Caco-2 (cell line): Measurements from ENCODE around the gene FRMD3. TPM values are rescaled to one million over a fixed set of nuclear protein-coding genes. Genes with fewer than 3 reads are reported as not detected.

Experiments used
- BruUV-seq: library from RNA; stranded (reverse); fragments of 400-500 nt; replicated peaks from 2 replicates; lab custom pipeline; 2021; lab: Mats Ljungman, UMichigan
- CTCF ChIA-PET: fragments of 300-600 bp; sonication (Branson Sonifier 250); formaldehyde crosslinking; loops from one replicate; lab custom pipeline; 2022; ENCODE audit warnings: antibody characterized with exemption; lab: Charles Lee
- POLR2A ChIA-PET: fragments of 300-600 bp; sonication (Branson Sonifier 250); formaldehyde crosslinking; loops from one replicate; lab custom pipeline; 2022; ENCODE audit warnings: antibody characterized with exemption; lab: Charles Lee
- DNase-seq, 2 experiments: peaks; one replicate each; pipeline versions ENCODE4 v3.0.0 to v3.0.0-alpha.2; 2020 to 2022
- H3K27me3 ChIP-seq: replicated peaks from 2 replicates; pipeline ENCODE4 v1.6.0; 2011; ENCODE audit warnings: low read length; ENCODE audit not compliant: control insufficient read depth, insufficient read depth
- H3K36me3 ChIP-seq: 2 replicates; pipeline ENCODE4 v1.5.1; 2011; ENCODE audit warnings: low read length; ENCODE audit not compliant: control insufficient read depth, insufficient read depth
- H3K4me1 ChIP-seq: fragments of 250-450 bp; sonication (Bioruptor Pico); 2 replicates; pipeline ENCODE4 v1.5.1; 2020; ENCODE audit warnings: mild to moderate bottlenecking
- H3K4me3 ChIP-seq: 2 replicates; pipeline ENCODE4 v1.5.1; 2011; ENCODE audit warnings: low read depth, mild to moderate bottlenecking, control low read depth, low read length
- H3K9me3 ChIP-seq: fragments of 250-450 bp; sonication (Bioruptor Pico); 2 replicates; pipeline ENCODE4 v1.5.1; 2020; ENCODE audit warnings: mild to moderate bottlenecking, moderate library complexity
- H3K27ac Mint-ChIP-seq: one replicate; pipeline ENCODE4 v1.8.0; 2022; ENCODE audit warnings: mixed read lengths; ENCODE audit not compliant: unreplicated experiment
- H3K27me3 Mint-ChIP-seq: one replicate; pipeline ENCODE4 v1.8.0; 2022; ENCODE audit warnings: mixed read lengths; ENCODE audit not compliant: insufficient read depth, unreplicated experiment
- H3K36me3 Mint-ChIP-seq: one replicate; pipeline ENCODE4 v1.8.0; 2022; ENCODE audit warnings: mild to moderate bottlenecking, mixed read lengths; ENCODE audit not compliant: insufficient read depth, unreplicated experiment
- H3K4me1 Mint-ChIP-seq: one replicate; pipeline ENCODE4 v1.8.0; 2022; ENCODE audit warnings: low read depth, mixed read lengths; ENCODE audit not compliant: unreplicated experiment
- H3K4me3 Mint-ChIP-seq: one replicate; pipeline ENCODE4 v1.8.0; 2022; ENCODE audit warnings: mild to moderate bottlenecking, moderate library complexity, mixed read lengths; ENCODE audit not compliant: unreplicated experiment
- H3K9me3 Mint-ChIP-seq: one replicate; pipeline ENCODE4 v1.8.0; 2022; ENCODE audit warnings: mixed read lengths; ENCODE audit not compliant: unreplicated experiment
- intact Hi-C: fragments of 100-400 bp; cut with micrococcal nuclease; formaldehyde crosslinking; loops from one replicate; pipeline ENCODE4 v1.10.0; 2022; ENCODE audit not compliant: unreplicated experiment
- total RNA-seq: library from RNA; stranded (reverse); gene quantifications from 2 replicates; pipeline ENCODE4 v1.2.3, GENCODE V29; 2022
- TF ChIP-seq, protein P1 (sequence below), 2 experiments: fragments of 200-600 bp in 1 of 2; IDR thresholded peaks; 1 replicate in 1 of 2; 2 replicates in 1 of 2; pipeline versions ENCODE4 v1.5.1 to v1.8.0; 2011 to 2022; ENCODE audit warnings: antibody characterized with exemption in 1 of 2, control low read depth in 1 of 2, inconsistent platforms in 1 of 2, low read depth in 1 of 2, low read length in 1 of 2, mild to moderate bottlenecking in 1 of 2, moderate library complexity in 1 of 2; ENCODE audit not compliant: insufficient read depth in 1 of 2, severe bottlenecking in 1 of 2, unreplicated experiment in 1 of 2

Gene FRMD3
- total RNA-seq, 1 experiment from 2014 or later = not detected

DNA sequence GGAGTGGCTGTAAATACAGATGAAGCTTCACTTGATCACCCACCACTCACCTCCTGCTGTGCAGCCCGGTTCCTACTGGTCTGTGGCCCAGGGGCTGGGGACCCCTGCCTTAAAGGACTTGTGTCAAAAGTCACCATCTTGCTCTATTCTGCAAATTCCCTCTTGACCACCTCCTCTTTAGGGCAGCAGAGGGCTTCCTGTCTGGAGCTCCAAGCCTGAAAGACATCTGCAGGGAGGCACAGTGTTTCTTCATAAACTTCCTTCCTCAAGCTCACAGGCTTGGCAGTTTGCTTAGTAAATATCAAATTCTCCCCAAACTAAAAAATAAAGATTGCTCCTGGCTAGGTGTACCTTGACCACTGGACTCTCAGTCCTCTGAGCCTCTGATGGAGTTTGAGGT, 104.4 kb downstream of the FRMD3 start:
- no peaks in the 10 kb centered on the region for H3K4me1 Mint-ChIP-seq
- Histone ChIP-seq H3K36me3 (no peaks in the 10 kb centered on the region), H3K4me1 (no peaks in the 10 kb centered on the region), H3K9me3 (no peaks in the 10 kb centered on the region), H3K27me3 (no peaks in the 10 kb centered on the region), H3K4me3 (no peak overlapping the region)
- peaks cover 2% of the 10 kb centered on the region for H3K27me3 Mint-ChIP-seq
- POLR2A ChIA-PET = no interaction called here
- H3K9me3 Mint-ChIP-seq = no peaks in the 10 kb centered on the region
- H3K36me3 Mint-ChIP-seq = no peaks in the 10 kb centered on the region
- no TSS peak for BruUV-seq
- H3K27ac Mint-ChIP-seq = no peak overlapping the region
- DNase-seq = no peak
- intact Hi-C loops = no loop called here
- H3K4me3 Mint-ChIP-seq = no peak overlapping the region
- CTCF ChIA-PET = no interaction called here
- TF ChIP-seq, protein P1, sequence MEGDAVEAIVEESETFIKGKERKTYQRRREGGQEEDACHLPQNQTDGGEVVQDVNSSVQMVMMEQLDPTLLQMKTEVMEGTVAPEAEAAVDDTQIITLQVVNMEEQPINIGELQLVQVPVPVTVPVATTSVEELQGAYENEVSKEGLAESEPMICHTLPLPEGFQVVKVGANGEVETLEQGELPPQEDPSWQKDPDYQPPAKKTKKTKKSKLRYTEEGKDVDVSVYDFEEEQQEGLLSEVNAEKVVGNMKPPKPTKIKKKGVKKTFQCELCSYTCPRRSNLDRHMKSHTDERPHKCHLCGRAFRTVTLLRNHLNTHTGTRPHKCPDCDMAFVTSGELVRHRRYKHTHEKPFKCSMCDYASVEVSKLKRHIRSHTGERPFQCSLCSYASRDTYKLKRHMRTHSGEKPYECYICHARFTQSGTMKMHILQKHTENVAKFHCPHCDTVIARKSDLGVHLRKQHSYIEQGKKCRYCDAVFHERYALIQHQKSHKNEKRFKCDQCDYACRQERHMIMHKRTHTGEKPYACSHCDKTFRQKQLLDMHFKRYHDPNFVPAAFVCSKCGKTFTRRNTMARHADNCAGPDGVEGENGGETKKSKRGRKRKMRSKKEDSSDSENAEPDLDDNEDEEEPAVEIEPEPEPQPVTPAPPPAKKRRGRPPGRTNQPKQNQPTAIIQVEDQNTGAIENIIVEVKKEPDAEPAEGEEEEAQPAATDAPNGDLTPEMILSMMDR (IDR thresholded peaks at IDR 0.05; ENCODE audit: insufficient read depth in 1 of 2, low read depth in 1 of 2, low read length in 1 of 2, severe bottlenecking in 1 of 2, unreplicated experiment in 1 of 2) = no peak

GRCh38 chr9:83432877-83433550, 105.2 kb downstream of the FRMD3 start:
- no peaks in the 10 kb centered on the region for H3K9me3 Mint-ChIP-seq
- no peaks in the 10 kb centered on the region for H3K36me3 Mint-ChIP-seq
- ChIA-PET CTCF (no interaction called here), POLR2A (no interaction called here)
- TF ChIP-seq, protein P1 (IDR thresholded peaks at IDR 0.05; ENCODE audit: insufficient read depth in 1 of 2, low read depth in 1 of 2, low read length in 1 of 2, severe bottlenecking in 1 of 2, unreplicated experiment in 1 of 2) = no peak
- no peak overlapping the region for H3K27ac Mint-ChIP-seq
- no peaks in the 10 kb centered on the region for H3K4me1 Mint-ChIP-seq
- no peak for DNase-seq
- Histone ChIP-seq H3K27me3 (no peaks in the 10 kb centered on the region), H3K9me3 (no peaks in the 10 kb centered on the region), H3K4me1 (no peaks in the 10 kb centered on the region), H3K4me3 (no peak overlapping the region), H3K36me3 (no peaks in the 10 kb centered on the region)
- peaks cover 2% of the 10 kb centered on the region for H3K27me3 Mint-ChIP-seq
- BruUV-seq = no TSS peak
- H3K4me3 Mint-ChIP-seq = no peak overlapping the region
- intact Hi-C loops = no loop called here

DNA sequence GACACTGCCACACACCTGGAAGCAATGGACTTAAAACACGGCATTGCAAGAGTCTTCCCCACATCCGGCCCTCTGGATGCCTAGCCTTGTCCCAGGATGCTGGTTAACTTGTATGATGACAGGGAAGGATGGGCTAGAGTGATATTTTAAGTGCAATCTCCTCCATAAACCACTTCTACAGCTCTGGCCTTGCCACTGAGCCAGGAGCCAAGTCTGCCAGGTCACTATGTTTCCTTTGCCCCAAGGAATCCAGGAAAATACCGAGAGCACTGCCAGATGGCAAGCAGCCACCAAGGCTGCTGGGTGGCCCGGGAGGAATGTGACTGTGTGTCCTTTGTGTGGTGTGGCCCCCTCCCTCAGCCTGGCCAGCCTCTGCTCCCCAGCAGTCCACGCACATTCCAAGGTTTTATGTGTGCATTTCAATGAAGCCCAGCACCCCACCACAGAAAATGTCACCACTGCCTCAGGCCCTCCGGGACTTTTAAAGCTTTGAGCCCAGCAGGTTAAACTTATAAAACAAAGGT, 106.0 kb downstream of the FRMD3 start:
- H3K4me3 Mint-ChIP-seq = no peak overlapping the region
- no peaks in the 10 kb centered on the region for H3K4me1 ChIP-seq
- no peak for DNase-seq
- no peak overlapping the region for H3K27ac Mint-ChIP-seq
- H3K9me3 Mint-ChIP-seq = no peaks in the 10 kb centered on the region
- H3K36me3 Mint-ChIP-seq = no peaks in the 10 kb centered on the region
- no peaks in the 10 kb centered on the region for H3K4me1 Mint-ChIP-seq
- ChIA-PET CTCF (interaction anchor here (0.6 kb wide), 1 partner anchor 112 kb away, joined by 3 read pairs; no protein-coding TSS in a partner anchor), POLR2A (no interaction called here)
- intact Hi-C loops = no loop called here
- no peaks in the 10 kb centered on the region for H3K36me3 ChIP-seq
- H3K9me3 ChIP-seq = no peaks in the 10 kb centered on the region
- TF ChIP-seq, protein P1 (IDR thresholded peaks at IDR 0.05; ENCODE audit: insufficient read depth in 1 of 2, low read depth in 1 of 2, low read length in 1 of 2, severe bottlenecking in 1 of 2, unreplicated experiment in 1 of 2) = no peak
- no peak overlapping the region for H3K4me3 ChIP-seq
- BruUV-seq = no TSS peak
- peaks cover 2% of the 10 kb centered on the region for H3K27me3 Mint-ChIP-seq
- no peaks in the 10 kb centered on the region for H3K27me3 ChIP-seq
